GM19193 (cell line): Measurements from ENCODE around the gene DUSP3.

Experiments used
- POLR2A ChIP-seq: IDR thresholded peaks from 4 replicates; pipeline ENCODE4 v1.6.1; 2011; ENCODE audit not compliant: insufficient read depth, insufficient read length; ENCODE audit errors: extremely low read depth

DUSP3 gene

DNA sequence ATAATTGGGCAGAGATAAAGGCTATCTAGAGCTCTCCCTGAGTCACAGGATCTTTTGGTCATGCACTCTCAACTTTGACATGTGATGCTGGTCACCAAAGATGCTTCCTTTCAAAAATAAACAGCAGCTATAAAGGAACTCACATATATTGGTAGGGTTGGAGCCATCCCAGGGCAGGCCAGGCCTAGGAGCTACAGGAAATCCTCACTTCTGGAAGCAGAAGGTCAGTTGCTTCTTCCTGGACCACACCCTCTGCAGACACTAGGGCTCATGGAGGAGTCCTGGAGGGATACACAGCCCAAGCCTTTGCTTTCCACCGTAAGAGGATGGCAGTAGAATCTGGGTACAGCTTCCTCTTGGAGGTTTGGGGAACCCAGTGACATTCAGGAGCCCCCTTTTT lies 44.8 kb downstream of the DUSP3 start:
- TF ChIP-seq POLR2A, result no peak

DNA sequence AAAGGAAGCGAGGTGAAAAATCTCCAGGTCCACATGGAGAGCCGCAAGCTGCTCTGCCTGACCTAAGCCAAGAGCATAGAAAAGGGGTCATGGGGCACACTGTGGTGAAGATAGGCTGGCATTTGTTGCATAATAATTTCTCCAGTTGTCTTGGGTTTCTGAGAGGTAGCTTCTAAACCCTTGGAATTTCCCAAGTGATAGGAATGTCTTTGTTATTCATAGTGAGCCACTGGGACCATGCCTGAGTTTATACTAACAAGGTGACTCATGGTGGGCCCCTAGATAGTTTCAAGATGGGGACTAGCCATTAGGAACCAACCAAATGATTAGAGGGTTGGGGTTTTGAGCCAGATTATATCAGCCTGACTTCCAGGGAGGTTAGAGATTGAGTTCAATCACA lies 45.8 kb downstream of the DUSP3 start:
- no peak for TF ChIP-seq POLR2A

DNA sequence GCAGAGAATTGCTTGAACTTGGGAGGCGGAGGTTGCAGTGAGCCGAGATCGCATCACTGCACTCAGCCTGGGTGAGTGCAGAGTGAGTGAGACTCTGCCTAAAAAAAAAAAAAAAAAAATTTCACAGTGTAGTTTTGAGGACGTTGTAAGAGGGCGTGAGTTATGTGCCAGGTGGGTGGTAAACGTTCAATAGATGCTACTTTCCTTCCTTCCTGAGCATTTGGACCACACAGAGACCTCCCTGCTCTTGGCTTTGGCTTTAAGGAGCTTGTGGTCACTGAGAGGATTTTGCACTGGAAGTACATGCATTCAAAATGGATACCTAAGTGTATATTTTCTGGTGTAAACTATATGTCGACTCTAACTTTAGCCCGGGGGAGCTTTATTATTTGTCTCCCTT lies 50.7 kb downstream of the DUSP3 start:
- TF ChIP-seq POLR2A, result no peak

DNA sequence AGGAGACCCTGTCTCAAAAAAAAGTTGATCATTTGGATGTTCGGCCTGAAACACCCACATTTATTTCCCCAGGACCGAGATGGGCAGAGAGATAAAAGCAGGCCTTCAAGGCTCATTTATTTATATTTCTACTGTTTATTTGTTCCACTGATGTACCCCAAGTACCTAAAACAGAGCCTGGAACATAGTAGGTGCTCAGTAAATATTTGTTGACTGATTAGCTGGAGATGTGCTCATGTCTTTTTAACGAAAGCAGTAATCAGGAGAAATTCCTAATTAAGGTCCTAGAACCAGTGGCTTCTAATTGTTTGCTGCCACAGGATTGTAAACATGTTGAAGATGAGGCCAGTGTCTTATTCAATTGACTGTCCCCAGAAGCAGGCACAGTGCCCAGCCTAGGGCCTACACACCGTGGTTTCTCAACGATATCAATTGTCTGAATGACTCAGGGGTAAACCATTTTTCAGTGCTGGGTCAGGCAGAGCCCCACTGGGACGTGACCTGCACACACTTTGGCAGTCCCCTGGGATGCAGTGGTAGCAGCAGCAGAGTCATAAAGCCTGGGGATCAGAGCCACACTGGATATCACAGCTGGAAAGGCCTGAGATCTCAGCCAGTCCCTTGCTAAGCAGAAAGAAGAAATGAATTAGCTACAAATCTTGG lies 54.9 kb downstream of the DUSP3 start:
- no peak for TF ChIP-seq POLR2A

DNA sequence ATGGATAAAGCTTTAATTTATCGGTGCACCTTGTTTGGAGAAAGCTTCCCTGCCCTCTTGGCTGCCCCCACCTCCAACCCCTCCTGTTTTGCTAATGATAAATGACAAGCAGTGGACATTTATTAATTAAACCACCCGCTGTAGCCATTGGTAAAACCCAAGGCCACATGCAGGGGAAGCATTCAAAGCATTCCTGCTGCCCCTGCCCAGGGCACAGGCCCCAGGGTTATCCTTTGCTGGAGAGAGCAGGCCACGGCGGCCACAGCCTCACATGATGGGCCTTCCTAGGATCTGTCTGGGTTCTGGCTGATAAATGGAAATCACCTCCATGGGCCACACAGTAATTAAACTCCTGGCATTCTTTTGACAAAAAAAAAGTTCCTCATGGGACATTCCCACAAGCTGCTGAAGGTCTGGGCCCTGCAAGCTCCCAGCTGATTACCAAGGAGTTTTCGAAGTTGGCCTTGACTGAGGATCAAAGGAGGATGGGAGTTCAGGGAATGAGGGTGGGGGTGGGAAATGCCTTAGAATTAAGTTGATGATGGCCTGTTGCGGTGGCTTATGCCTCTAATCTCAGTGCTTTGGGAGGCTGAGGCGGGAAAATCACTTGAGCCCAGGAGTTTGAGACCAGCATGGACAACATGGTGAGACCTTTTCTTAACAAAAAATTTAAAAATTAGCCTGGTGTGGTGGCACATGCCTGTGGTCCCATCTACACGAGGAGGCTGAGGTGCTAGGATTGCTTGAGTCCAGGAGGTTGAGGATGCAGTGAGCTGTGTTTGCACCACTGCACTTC lies 55.7 kb downstream of the DUSP3 start:
- TF ChIP-seq POLR2A, result no peak

DNA sequence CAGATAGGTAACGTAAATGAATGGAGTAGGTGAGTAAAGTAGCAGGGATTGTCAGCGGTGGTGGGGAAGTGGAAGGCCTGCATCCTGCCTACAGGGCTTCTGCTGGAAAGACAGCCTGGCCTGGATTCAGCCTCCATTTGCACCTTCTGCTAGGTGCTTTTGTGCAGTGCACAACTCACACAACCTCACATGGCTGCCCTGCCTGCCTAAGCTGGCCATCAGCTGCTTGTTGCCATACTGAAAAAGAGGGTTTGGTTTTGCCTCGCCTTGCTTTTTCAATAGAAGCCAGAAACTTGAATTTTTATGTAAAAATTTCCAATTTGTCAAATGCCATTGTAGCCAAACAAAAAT lies 56.5 kb downstream of the DUSP3 start:
- no peak for TF ChIP-seq POLR2A

DNA sequence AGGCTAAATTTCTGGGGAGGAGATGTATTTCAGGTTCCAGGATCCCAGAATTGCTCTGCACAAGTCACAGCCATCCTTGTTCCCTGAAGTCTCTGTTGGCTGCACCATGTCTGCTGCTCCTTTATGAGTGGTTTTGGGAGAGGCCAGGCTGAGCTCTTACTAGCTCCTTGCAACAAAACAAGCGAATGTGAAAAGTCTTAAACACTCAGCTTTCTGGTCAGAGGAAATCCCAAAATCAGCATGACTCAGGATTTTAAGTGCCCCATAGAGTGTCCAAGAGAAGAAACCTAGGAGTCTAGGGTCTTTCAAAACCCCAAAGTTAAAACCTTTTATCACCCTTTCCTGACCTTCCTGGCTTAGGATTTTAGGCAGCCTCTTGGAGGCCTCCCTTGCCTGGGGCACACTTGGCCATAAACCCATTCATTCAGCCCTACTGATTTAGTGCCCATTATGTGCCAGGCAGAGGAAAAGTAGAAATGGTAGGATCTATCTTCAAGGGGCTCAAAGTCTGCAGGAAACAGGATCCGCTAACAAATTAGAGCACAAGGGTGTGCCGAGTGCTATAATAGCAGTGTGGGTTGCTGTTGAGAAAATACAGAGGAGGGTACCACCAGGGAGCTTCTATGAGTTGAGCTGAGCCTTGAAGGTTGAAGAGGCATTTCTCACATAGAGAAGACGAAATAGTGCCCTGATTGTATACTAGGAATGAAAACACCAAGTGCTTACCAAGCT lies 57.1 kb downstream of the DUSP3 start:
- TF ChIP-seq POLR2A, result no peak

DNA sequence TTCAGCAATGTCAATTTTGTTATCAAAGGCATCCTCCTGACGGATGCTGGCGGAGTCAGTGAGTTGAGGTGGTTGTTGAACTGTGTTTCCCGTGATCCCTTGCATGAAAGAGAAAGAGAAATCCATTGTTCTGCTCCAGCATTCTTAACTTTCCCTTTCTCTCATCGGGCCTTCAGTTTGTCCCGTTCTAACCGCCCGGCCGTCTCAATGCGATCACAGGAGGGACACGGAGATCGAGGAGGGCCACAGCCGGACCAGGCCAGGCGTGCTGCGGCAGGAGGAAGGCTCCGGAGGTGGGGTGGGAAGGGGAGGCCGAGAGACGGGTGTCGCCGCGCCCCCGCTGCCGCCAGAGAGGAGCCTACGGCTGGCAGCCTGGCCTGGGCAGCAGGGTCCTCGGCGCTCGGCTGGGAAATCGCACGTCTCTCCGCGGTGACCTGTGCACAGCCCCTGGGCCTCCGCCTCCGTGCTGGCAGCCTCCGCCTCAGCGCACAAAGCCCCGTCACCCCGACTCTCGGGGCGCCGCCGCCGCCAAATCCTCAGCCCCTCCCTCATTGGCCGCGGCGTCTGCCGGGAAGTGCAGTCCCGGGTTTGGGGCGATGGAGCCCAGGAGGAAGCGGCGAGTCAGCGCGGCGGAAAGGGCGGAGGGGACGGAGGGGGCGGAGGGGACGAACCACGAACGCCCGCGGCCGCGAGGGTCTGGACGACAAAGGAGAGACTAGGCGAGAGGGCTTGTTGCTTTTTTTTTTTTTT lies 58.3 kb downstream of the DUSP3 start:
- TF ChIP-seq POLR2A, result peak; percentile 75

DNA sequence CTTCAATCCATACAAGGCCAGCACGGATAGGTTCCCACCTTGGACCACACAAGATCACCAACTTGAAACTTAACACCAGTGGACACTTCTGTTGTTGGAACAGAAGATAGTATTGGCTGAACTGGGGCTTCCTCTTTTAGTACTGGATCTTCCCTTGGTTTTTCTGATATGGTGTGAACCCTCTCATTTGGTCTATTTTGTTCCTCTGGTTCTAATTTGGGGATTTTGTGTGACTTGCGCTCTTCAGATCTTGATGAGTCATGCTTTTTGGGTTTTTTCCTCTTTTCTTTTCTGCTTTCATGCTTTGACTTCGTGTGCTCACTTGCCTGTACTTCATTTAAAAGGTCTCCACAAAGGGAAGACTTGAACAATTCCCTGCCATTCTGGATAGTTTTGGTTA lies 59.2 kb downstream of the DUSP3 start:
- no peak for TF ChIP-seq POLR2A

DNA sequence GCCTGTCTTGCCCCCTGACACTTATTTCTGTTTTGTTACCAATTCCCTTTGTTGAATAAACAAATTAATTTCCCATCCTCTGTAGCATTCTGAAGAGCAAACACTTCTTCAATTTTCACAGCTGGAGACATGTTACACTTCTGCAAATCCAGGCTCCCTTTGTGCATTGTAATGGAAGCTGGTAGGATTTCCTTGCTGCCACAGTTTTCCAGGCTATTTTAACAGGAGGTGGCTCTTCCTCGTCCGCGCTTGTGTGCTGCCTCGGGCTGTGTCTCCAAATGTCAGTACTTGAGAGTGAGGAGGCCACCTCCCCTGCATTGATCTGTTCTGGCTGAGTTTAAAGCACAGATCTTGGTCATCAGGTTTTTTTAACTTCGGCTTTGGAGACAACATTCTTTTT lies 60.2 kb downstream of the DUSP3 start:
- no peak for TF ChIP-seq POLR2A

DNA sequence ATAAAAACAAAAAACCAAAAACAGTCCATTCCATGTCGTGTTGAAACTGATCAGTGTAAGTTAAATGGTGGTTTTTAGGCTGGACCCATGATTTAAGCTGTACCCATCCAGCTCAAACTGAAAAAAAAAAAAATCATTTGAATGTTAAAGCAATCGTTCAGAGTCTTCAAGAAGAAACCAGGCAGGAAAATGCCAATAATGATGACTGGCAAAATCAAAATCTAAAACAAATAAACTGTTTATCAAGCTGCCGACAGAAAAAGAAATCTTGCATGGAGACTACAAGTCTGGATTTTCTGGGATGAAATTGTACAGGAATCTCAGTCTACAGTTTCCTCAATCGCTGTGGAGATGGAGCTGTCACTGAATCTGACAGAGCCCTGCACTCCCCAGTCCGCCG lies 60.9 kb downstream of the DUSP3 start:
- TF ChIP-seq POLR2A, result no peak
